Suppressor macrophage treated with lipopolysaccharide for 1 hour (primary cell): ENCODE measurements around the gene ZFP1.

Source experiments
- DNase-seq, 3 donors: peaks; one replicate each; pipeline ENCODE4 v3.0.0-alpha.2; 2020 to 2022

Gene ZFP1

DNA sequence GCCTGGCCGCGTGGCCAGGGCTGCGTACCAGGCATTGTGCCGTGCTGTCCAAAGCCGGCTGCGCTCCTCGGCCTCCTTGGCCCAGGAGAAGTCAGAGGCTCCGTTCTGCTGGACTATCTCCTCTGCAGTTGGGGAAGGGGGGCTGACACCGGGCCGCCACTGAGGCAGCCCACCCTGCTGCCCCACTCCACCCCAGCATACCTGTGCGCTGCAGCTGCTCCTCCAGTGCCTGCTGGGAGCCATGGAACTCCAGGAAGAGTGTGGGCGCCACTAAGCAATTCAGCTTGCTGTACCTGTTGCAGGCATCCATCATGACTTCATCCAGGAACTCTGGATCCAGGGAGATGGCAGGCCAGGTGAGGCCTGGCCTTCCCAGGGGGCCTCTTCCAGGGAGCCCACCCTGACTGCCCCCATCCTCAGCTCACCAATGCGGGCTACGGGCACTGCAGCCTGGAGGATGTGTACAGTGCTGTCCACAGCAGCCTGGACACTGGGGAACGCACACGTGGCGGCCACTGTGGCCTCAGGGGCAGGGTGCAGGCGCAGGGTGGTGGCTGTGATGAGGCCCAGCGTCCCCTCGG, 34.7 kb upstream of the ZFP1 start:
- DNase-seq: no peak

DNA sequence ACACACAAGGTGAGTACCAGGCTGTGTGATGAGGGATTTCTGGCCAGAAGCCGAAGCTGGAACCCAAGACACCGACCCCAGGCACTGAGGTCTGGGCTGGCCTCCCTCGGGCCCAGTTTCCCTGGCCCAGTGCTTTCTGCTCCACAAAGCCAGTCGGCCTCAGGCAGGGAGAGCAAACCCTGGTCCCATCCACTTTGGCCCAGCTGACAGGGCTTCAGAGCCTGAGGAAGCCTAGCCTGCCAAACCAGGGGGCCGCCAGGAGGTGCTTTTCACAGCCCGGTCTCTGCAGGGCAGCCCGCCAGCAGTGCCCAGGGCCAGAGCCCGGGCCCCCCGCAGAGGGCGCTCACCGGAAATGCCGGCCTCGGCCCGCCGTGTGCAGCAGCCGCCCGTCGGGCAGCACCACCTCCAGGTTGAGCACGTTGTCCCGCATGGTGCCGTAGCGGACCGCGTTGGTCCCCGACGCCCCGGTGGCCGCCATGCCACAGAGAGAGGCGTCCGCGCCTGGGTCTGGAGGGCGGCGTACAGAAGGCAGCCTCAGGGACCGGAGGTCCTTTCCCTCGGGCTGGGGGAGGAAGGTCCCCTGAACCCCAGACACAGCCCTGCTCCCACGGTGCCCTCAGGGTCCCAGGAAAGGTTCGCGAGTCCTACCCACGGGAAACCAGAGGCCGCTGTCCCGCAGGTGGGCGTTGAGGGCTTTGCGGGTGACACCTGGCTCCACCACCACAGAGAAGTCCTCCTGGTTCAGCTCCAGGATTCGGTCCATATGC, 34.0 kb upstream of the ZFP1 start:
- DNase-seq: no peak

DNA sequence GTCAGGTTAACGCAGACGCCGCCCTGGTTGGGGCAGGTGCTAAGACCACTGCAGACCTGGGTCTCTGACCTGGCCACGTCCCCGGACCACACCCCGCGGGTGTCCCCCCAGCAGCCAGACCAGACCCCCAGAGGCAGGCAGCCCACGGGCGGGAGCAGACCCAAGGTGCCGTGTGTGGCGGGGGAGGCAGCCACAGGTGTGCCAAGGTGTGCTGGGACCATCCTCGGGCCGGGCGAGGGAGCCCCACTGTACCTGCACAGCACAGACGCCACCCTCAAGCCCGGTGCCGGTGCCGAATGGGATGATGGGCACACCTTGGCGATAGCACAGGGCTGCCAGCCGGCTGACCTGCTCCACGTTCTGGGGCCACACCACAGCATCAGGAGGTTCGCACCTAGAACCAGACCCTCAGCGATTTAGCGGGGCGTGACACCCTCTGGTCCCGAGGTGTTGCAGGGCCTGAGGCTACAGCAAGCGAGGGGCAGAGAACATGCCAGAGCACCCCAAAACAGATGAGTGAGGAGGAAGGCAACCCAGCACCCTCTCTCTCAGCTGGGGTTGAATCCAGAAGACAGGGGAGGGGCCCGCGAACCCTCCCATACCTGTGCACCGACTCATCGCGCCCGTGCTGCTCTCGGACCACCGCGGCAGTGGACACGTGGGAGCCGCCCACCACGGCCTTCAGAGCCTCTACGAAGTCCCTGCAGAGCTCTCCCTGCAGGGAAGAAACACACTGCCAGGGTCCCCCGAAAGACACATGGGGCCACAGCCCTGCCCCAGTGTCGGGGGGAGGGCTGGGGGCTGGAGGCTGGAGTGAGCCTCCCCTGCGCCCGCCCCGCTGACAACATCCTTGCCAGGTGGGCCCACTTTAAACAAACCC, 33.1 kb upstream of the ZFP1 start:
- DNase-seq: no peak

DNA sequence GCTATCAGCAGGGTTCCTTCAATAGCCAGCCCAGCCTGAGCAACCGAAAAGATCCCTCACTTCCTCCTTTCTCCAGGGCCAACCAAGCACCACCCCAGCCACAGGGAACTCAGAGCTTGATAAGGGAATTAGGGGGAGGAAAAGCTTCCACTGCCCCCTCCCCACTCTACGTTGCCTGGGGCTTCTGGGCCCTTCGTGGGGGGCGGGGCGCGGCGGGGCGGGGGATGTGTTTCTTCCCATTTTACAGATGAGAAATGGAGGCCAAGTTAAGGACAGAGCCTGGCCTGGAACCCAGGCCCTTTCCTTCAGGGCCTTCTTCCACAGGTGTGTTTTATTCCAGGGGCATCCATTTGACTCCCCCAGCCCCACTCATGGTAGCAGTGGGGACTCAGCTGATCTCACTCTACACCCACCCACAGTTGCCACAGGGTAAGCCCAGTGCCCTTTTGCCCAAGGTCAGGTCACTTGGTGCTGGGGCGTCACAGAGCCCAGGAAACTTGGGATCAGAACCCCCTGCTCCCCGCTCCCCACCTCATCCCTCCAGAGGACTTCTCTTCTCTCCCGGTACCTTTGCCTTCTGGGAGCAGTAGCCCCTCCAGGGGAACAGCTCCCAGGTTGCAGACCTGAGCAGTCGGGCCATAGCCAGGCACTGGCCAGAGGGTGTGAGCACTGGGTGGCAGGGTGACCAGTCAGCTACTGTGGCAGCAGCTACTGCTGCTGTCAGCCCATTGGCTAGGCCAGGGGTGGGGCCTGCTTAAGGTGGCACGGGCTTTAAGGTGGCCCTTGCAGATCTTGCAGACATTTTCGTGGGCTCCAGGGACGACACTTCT, 32.0 kb upstream of the ZFP1 start, which contains the start of gene LDHD:
LDHD (minus strand) TSS at position 700 of the 830 bp plus-strand sequence; CDS start at position 640, 60 bp downstream.
- DNase-seq: peak; percentile 53 to 74 (median 64)

DNA sequence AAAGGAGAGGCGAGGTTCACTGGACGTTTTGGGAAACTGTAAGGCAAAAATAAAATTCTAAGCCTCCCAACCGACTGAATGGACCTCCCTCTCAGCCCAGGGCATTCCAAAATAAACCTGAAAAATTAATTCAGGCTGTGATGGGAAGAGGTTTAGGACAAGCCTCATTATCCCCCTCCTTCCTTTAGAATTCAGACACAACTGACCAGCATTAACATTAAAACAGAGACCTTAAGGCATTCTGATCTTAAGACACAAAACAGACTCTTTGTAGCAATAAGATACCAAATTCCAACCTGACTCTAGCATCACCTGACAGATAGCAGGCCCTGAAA, 31.4 kb upstream of the ZFP1 start:
- no peak for DNase-seq

DNA sequence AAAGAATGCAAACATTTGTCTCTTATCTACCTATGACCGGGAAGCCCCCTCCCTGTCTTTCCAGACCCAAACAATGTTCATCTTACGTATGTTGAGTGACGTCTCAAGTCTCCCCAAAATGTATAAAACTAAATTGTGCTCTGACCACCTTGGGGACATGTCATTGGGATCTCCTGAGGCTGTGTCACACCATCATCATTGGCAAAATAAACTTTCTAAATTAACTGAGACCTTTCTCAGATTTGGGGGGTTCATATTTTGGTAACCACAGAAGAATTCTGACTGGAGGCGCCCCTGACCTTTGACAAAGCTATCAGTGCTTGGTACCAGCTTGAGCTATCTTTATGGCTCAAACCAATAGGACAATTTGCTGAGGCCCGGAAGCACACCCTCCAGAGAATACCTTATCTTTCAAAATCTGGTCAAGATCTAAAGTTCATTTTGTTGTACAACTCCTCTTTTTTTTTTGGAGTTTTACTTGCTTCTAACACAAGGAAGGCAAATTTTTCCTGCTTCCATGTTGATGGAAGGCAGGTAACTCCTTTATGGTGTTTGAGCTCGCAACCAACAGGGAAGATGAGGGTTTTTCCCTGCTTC, 29.3 kb upstream of the ZFP1 start:
- no peak for DNase-seq

DNA sequence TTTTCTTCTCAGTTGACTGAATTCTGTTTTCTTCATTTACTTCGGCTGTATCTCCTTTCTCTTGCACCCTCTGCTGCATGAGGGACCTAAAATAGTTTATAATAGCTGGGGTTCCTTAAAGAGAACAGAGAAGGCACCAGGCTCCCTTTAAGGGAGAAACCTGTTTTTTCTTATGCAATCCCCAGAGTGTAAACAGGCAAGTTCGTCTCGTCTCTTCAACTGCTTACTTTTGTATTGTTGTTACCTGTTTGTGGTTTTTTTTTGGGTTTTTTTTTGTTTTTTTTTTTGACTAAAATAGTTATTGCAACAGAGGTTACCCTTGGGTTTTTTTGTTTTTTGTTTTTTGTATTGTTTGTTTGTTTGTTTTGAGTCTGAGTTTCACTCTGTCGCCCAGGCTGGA, 28.1 kb upstream of the ZFP1 start:
- DNase-seq: no peak

DNA sequence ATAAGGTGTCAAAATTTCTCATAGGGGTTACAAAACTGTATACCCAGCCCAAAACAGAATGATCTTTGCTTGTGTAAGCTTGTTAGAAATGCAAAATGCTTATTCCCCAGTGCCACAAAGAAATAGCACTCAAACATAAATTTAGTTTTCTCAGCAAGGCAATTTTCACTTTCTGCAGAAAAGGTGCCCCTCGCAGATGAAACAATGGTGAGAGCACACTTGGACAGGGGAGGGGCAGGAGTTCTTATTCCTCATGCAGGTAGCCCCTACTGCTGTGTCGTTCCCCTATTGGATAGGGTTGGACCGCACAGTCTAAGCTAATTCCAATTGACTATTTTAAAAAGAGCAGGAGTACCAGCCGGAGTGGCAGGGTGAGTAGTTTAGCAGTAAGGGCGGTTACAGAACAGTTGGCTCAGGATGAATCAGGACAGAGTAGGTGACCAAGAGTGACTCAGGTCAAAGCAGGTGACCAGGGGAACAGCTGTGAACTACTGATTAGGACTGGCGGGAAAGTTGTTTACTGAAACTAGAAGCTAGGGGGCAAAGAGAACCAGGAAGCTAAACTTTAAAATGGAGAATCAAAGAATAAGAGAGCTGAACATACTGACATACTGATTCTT, 26.3 kb upstream of the ZFP1 start:
- no peak for DNase-seq

DNA sequence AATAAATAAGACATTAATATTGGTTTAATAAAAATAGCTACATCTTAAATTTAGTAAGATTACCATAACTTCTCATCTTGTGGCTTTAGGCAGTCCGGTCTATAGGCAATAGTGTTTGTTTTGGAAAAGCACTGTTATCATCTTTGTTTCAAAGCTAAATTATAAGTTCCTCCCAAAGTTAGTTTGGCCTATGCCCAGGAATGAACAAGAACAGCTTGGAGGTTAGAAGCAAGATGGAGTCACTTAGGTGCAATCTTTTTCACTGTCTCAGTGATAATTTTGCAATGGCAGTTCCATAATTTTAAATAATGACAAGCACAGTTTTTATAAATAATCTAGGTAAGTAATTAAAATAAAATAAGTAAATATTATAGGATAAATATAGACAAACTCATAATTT, 25.7 kb upstream of the ZFP1 start:
- no peak for DNase-seq

DNA sequence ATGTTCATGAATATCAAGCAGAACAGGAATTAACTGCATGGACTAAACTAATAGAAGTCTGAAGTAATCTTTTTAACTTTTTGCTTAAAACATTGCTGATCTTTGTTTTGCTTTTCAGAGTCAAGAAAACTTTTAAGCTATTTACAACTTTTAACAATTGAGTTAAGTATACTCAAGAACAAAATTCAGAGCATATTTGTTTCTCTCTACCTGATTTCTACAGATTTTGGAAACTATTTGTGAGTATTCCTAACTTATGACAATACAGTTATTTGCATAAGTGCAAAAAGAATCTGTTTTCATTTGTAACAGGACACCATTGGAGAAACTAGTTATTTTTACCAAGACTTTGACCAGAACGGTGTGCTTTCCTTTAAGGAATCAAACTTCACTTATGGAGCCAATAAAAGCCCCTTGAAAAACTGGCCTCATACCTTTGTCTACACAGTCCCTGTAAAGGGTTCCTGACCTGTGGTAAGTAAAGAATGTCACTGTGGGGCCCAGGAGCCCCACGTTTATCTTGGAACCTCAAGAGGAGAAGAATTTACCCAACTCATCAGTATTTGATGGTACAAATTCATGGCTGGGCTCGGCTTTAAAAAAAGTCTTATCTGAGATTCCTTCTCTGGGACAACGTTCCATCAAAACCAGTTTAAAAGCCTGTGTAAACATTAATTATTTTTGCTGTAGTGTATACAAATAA, 20.5 kb upstream of the ZFP1 start:
- DNase-seq: no peak

DNA sequence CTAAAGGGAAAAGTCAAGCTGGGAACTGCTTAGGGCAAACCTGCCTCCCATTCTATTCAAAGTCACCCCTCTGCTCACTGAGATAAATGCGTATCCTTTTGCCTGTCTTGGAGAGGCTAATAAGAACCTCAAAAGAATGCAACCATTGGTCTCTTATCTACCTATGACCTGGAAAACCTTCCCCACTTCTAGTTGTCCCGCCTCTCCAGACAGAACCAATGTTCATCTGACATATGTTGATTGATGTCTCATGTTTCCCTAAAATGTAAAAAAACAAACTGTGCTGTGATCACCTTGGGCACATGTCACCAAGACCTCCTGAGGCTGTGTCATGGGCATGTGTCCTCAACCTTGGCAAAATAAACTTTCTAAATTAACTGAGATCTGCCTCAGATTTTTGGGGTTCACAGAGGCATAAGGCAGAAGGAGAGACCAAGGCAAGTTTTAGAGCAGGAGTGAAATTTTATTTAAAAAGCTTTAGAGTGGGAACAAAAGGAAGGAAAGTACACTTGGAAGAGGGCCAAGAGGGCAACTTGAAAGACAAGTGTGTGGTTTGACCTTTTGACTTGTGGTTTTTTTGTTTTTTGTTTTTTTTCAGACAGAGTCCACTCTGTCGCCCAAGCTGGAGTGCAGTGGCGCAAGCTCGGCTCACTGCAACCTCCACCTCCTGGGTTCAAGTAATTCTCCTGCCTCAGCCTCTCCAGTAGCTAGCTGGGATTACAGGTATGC, 18.7 kb upstream of the ZFP1 start:
- DNase-seq: peak in 1 of 3 donors; percentile 32

DNA sequence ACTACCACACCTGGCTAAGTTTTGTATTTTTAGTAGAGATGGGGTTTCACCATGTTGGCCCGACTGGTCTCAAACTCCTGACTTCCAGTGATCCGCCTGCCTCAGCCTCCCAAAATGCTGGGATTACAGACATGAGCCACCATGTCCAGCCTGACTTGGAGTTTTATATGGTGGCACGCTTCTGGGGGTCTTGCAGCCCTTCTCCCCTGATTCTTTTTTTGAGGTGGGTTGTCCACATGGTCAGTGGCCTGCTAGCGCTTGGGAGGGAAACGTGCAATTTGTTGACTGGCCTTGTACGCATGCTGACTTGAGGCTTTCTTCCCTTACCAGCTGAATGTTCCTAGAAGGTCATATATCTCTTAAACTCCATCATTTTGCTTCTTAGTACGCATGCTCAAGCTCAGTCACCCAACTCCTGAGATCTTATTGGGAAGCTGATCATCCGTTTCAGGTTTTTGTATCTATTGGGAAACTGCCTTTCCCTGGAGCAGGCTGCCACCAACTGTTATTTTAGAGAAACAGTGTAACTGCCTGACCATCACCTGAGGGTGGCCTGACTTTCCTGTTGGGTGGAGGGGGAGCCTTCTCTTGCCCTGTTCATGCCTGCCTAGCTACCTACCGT, 18.1 kb upstream of the ZFP1 start:
- DNase-seq: no peak

DNA sequence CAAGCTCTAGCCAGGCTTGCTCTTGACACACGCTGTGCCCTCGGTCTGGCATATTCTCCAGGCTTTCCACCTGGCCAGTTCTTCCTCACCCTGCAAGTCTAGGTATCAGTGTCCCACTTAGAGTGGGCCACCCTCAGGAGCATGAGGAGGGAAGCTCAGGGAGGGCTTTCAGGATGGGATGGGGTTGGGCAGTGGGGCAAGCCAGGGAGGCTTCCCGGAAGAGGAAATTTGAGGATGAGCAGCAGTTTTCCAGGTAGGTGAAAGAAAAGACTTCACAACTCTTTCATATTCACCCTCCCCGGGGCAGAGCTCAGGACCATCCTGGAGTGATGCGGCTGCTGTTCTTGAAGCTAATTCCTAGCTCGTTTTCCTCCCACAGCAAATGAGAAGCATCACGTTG, 17.2 kb upstream of the ZFP1 start:
- no peak for DNase-seq

DNA sequence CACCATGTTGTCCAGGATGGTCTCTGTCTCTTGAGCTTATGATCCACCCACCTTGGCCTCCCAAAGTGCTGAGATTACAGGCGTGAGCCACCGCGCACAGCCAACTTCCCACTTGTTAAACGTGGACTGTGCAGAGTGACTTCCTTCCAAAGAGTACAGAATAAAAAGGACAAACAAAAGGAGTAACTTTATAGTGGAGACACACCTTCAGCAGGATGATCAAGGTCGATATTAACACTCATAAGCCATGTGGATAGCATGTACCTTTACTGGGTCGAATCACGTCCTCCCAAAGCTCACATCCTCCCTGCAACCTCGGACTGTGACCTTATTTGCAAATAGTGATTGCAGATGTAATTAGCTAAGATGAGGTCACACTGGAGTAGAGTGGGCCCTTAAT, 10.1 kb upstream of the ZFP1 start:
- DNase-seq: no peak

DNA sequence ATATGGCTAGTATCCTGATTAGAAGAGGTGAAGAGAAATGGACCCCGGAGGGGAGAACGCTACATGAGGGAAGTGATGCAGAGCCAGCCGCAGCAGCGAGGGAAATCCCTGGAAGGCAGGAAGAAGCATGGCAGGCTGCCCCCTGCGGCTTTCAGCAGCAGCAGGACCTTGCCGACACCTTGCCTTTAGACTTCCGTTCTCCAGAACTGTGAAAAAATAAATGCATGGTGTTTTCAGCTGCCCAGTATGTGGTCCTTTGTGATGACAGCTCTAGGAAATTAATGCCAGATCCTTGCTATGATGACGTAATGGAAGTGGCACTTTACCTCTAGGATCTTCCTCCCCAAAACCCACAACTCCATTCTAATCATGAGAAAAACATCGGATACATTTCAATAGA, 9.7 kb upstream of the ZFP1 start:
- DNase-seq: peak; percentile 29 to 59 (median 41)

DNA sequence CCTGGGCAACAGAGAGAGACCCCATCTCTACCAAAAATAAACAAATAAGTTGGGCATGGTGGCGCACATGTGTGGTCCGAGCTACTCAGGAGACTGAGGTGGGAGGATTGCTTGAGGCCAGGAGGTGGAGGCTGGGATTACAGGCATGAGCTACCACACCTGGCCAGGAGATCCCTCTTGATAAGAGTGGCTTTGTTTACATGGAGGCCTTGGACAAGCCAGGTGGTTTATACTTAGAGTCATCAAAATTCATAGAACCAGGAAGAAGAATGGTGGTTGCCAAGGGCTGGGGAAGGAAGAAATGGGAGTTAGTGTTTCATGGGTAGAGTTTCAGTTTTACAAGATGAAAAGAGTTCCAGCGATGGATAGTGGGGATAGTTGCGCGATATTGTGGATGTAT, 8.8 kb upstream of the ZFP1 start:
- no peak for DNase-seq

DNA sequence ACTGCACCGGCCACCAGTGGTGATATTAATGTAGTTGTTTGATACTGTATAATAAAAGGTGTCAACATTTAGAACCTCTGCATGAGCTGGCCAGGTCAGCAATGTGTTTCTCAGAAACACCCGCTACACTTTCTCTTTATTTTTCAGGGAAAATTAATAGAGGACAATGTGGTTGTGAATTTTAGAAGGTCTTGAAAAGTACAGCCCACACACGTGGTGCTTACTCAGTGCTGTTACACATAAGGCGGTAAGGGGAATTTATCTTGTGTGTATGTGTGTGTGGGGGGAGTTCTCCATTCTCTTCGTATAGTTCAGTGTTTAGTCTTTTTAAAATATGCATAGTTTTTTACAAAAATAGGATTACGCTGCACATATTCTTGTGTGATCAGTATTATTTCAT, 4.4 kb upstream of the ZFP1 start:
- DNase-seq: peak; percentile 69 to 75 (median 69)

DNA sequence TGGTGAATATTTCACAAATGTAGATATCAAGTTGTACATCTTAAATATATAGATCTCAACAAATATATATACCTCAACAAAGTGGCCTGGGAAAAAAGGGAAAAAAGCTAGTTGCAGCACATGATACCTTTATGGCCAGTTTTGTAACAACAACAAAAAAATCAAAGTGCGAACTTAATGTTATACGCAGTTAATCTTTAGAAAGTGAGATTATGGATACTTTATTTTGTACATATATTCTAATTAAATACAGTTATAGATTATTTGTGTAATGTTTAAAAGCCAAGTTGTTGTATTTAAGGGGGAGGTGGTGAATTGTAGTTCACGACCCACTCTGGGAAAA, 385 bp upstream of the ZFP1 start:
- DNase-seq: no peak

DNA sequence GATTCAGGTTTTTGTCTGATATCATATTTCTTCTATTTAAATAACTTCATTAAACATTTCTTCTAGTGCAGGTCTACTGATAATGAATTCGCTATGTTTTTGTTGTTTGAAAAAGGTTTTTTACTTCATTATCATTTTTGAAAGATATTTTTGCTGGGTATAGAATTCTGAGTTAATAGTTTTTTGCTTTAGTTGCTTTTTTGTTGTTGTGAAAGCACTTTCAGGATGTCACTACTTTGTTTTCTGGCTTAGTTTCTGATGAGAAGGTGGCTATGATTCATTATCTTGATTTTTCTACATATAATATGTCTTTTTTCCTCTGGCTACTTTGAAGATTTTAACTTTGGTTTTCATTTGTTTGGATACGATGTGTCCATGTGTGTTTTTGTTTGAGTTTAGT, 3.5 kb downstream of the ZFP1 start:
- no peak for DNase-seq

DNA sequence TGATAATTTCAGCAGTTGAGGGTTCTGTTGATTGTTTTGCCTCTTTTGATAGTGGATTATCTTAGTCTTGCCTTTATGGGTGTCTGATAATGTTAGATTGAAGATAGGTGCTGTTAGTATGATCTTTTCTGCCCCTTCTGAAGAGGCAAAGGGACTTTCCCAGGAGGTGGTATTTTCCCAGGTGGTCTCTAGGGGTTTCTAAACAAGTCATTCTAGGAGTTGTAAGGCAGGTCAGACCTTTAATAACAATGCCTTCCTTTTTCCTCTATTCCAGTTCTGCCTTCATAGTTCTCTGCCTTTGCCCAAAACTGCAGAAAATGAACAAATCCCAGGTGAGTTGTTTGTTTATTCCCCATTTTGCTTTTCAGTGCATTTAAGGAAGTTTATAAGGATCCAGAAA, 4.3 kb downstream of the ZFP1 start:
- no peak for DNase-seq
